NCI-H2171 treated with DMSO at 0.1 percent for 48 hours (cell line): ENCODE data around the gene CTXN1.
"Not testable (repeated sequence)": the region's sequence is repeated elsewhere in the genome, so short reads cannot be mapped to it uniquely, and the experiment has no call there.

ENCODE experiments used
- DNase-seq: peaks from one replicate; lab custom pipeline; 2025; lab: John Stamatoyannopoulos, UW

The CTXN1 gene

DNA sequence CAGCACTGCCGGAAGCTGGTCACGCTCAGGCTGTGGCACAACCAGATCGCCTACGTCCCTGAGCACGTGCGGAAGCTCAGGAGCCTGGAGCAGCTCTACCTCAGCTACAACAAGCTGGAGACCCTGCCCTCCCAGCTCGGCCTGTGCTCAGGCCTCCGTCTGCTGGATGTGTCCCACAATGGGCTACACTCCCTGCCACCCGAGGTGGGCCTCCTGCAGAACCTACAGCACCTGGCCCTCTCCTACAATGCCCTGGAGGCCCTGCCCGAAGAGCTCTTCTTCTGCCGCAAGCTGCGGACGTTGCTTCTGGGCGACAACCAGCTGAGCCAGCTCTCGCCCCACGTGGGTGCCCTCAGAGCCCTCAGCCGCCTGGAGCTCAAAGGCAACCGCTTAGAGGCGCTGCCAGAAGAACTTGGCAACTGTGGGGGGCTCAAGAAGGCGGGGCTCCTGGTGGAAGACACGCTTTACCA, 25.5 kb downstream of the CTXN1 start:
- DNase-seq = no peak

DNA sequence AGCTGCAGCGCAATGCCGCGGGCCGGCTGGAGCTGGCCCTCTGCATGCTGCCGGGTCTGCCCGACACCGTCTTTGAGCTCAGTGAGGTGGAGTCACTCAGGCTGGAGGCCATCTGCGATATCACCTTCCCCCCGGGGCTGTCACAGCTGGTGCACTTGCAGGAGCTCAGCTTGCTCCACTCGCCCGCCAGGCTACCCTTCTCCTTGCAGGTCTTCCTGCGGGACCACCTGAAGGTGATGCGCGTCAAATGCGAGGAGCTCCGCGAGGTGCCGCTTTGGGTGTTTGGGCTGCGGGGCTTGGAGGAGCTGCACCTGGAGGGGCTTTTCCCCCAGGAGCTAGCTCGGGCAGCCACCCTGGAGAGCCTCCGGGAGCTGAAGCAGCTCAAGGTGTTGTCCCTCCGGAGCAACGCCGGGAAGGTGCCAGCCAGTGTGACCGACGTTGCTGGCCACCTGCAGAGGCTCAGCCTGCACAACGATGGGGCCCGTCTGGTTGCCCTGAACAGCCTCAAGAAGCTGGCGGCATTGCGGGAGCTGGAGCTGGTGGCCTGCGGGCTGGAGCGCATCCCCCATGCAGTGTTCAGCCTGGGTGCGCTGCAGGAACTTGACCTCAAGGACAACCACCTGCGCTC, 26.1 kb downstream of the CTXN1 start:
- no peak for DNase-seq

DNA sequence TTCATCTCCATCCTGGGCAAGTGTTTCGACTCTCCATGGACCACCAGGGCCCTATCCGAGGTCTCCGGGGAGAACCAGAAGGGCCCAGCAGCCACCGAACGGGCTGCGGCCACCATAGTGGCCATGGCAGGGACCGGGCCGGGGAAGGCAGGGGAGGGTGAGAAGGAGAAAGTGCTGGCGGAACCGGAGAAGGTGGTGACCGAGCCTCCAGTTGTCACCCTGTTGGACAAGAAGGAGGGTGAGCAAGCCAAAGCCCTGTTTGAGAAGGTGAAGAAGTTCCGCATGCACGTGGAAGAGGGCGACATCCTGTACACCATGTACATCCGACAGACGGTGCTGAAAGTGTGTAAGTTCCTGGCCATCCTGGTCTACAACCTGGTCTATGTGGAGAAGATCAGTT, 27.0 kb downstream of the CTXN1 start:
- no peak for DNase-seq

DNA sequence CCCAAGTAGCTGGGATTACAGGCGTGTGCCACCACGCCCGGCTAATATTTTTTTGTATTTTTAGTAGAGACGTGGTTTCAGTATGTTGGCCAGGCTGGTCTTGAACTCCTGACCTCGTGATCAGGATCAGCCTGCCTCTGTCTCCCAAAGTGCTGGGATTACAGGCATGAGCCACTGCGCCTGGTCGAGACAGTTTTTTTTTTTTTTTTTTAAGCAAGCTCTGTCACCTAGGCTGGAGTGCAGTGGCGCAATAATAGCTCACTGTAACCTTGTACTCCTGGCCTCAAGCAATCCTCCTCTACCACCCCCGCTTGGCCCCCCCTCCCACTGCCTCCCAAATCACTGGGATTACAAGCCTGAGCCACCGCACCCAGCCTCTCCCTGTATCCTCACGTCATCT, 28.6 kb downstream of the CTXN1 start:
- no peak for DNase-seq

DNA sequence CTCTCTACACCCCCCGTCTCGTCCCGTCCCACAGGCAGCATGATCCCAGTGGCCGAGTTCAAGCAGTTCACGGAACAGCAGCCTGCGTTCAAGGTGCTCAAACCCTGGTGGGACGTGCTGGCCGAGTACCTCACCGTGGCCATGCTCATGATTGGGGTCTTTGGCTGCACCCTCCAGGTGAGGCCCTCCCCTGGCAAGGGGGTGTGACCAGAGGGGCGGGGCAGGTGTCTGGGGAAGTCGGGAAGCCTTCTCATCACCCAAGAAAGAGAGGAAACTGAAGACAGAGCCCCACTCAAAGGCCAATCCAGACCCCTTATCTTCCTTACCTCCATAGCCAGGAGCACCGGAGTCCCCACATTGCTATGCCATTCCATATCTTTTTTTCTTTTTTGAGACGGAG, 30.4 kb downstream of the CTXN1 start:
- no peak for DNase-seq

DNA sequence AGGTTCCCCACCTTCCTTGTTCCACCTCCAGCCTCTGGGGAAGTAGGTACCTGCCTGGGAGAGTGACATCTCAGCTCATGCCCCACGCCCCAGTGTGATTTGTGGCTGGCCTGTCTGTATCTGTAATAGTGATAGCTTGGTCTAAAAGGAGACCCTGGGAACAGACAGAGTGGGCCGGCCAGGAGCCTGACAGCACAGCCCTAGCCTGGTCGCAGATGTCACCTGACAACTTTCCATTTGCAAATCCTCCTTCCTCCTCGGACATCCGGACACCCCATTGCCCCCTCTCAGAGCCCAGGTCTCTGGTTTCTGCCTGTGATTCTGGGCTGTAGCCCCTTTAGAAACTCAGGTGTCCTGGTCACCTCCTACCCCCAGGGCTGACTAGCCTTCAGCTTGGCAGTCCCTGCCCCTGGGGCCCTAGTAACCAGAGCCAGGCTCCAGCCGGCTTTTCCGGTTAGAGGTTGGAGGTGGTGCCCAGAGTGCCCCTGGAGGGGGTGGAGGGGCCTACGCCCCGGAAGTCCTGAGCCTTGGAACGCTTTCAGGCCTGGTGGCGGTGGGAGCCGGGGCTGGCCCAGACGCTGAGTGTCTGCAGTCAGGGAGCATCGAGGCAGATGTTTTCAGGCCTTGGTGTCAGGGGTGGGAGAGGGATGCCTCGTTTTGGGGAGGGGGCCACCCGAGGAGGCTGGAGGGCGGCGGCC, 31.2 kb downstream of the CTXN1 start:
- DNase-seq = no peak

DNA sequence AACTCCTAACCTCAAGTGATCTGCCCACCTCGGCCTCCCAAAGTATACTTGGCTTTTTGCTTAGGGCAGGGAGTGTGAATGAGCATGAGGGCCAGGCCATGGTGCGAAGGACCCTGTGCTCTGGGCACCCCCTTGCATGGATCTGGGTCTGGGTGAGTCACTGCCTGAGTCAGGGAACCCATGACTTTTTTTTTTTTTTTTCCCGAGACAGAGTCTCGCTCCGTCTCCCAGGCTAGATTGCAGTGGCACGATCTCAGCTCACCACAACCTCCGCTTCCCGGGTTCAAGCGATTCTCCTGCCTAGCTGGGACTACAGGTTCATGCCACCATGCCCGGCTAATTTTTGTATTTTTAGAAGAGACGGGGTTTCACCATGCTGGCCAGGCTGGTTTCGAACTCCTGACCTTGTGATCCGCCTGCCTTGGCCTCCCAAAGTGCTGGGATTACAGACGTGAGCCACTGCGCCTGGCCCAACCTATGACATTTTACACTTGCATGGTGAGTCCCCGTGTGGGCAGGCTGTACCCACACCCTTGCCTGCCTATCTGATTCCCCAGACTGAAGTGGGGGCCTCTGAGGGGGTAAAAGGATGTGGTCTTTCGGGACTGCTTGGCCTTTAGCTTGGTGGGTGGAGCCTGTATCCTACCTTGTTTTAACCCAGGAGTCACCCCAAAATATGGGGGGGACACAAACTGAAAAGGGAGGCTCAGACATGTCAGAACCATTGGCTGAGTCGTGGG, 32.4 kb downstream of the CTXN1 start:
- not testable (repeated sequence) for DNase-seq

DNA sequence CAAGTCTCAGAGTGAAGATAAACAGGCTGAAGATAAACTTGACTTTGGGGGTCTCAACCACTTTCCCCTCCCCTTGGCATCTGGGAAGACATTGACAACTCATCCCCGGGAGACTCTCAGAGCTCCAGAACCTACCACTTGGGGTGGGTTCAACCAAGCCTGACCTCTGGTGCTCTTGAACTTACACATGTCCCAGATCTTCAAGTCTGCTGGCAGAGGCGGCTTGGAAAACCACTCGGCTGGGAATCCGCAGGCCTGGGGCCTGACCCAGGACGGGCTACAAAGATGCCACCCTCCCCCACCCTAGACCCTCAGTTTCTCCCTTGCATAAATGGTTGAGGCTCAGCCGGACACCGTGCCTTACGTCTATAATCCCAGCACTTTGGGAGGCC, 37.1 kb downstream of the CTXN1 start:
- DNase-seq = no peak

DNA sequence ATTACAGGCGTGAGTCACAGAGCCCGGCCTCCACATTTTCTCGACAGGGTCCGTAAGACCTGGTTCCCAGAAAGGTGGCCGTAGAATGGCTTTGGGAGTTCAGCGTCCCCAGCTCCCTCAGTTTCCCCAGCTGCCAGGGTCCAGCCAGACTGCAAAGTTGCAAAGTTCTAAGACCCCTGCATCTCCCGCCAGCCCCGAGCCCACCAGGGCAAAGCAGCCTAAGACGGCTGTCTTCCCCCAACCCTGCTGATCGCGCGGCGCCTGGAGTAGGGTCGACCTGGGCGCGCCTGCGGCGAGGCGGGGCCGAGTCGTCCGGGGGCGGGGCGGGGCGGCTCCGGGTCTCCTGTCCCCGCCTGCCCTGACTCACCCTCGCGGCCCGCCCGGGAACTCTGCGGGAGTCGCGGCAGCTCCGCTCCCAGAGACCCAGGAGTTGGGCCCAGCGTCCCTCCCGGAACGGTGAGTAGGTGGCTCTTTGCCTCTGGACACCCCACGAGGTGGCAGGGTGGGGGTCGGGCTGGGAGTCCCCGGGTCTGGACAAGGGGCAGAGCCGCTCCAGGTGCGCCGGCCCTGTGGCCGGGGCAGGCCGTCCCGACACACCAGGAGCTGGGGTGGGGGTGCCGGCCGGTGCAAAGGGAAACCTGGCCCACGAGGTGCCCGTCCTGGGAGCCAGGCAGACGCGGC, 37.6 kb downstream of the CTXN1 start, which contains the start of gene LRRC8E:
Gene LRRC8E, plus strand, starts transcription at position 366 of the 681 bp plus-strand sequence. CDS start 7,094 bp downstream, outside the sequence.
- no peak for DNase-seq

DNA sequence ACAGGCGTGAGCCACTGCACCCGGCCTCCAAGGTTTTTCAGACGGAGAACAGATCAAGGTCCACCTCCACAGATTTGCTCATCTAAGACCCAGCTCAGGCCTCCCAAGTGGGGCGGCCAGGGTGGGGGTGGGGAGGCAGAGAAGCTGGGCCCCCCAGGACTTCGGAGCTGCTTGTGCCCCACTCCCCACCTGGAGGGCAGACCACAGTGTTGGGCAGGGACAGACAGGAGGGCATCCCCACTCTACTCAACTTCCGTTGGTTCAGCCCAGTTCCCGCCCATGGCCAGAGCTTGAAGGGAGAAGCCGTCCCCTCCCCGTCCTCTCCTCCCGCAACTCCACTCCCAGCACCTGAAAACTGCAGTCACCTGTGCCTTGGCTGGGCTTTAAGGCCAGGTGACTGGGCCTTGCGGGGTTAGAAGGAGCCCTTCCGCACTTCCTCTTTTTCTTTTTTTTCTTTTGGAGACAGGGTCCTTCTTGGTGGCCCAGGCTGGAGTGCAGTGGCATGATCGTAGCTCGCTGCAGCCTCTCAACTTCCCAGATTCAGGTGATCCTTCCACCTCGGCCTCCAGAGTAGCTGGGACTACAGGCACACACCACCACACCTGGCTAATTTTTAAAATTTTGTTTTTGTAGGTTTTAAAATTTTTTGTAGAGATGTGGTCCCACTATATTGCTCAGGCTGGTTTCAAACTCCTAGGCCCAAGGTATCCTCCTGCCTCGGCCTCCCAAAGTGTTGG, 38.4 kb downstream of the CTXN1 start:
- DNase-seq = no peak

DNA sequence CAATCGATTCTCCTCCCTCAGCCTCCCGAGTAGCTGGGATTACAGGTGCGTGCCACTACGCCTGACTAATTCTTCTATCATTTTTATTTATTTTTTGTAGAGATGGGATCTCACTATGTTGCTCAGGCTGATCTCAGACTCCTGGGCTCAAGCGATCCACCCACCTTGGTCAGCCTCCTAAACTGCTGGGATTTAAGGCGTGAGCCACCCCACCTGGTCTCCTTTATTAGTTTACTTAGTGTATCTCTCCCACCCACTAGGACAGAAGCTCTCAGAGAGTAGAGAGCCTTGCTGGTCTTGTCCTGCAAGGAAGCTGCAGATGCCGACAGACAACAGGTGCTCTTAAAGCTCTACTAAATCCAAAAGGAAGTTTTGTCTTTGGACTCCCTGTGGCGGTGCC, 40.1 kb downstream of the CTXN1 start:
- no peak for DNase-seq

DNA sequence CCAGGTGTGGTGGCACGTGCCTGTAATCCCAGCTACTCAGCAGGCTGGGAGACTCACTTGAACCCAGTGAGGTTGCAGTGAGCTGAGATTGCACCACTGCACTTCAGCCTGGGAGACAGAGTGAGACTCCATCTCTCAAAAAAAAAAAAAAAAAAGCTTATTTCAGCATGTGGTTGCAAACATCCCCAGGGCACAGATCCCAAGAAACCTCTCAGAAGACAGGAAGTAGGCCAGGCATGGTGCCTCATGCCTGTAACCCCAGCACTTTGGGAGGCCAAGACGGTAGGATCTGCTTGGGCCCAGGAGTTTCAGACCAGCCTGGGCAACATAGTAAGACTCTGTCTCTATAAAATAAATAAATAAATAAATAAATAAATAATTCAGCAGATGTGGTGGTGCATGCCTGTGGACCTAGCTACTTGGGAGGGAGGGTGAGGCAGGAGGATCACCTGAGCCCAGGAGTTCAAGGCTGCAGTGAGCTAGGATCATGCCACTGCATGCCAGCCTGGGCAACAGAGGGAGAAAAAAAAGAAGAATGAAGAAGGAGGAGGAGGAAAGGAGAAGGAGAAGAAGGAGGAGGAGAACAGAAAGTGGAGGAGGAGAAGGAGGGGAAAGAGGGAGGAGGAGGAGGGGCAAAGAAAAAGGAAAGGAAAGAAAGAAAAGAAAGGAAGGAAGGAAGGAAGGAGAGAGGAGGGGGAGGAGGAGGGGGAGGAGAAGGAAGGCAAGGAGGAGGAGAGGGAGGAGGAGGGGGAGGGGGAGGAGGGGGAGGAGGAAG, 42.0 kb downstream of the CTXN1 start:
- no peak for DNase-seq

DNA sequence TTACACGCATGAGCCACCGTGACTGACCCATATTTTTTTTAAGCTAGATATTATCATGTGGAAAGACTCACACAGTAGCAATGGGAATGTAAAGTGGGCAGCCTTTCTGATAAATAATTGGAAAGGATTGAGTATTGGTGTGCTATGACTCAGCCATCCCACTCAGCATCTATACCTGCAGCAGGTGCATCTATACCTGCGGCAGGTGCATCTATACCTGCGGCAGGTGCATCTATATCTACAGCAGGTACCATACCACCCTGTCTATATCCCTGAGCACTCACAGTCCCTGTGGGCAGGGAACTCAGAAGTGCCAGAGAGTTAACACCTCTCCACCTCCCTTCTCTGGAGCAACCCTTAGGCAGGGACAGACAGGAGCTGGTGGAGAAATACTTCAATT, 42.8 kb downstream of the CTXN1 start:
- no peak for DNase-seq

DNA sequence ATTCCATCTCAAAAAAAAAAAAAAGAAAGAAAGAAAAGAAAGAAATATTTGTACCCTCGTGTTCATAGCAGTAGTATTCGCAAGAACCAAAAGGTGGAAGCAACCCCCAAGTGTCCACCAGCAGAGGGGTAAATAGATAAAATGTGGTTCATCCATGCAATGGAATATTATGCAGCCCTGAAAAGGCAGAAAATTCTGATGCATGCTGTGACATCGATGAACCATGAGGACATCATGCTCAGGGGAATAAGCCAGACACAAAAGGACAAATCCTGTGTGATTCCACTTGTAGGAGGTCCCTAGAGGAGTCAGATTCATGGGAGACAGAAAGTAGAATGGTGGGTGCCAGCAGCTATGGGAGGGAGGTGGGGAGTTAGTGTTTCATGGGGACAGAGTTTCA, 44.0 kb downstream of the CTXN1 start:
- no peak for DNase-seq

DNA sequence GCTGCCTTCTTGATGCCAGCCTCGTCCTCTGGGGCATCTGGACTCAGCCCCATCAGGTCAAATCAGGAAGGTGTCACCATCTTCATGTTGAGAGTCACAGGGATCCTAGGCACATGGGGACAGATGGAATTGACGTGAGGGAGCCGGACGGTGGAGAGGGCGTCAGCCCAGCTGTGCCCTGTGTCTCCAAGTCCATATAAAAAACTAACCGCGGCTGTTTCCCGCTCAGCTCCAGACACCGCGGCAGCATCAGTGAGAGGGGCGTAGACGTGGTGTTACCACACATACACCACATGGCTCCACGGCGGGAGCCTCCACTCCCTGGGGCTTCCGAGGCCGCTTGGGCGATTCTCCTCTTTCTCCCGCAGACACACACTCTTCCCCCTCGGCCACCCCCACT, 46.1 kb downstream of the CTXN1 start:
- DNase-seq = peak; percentile 75

DNA sequence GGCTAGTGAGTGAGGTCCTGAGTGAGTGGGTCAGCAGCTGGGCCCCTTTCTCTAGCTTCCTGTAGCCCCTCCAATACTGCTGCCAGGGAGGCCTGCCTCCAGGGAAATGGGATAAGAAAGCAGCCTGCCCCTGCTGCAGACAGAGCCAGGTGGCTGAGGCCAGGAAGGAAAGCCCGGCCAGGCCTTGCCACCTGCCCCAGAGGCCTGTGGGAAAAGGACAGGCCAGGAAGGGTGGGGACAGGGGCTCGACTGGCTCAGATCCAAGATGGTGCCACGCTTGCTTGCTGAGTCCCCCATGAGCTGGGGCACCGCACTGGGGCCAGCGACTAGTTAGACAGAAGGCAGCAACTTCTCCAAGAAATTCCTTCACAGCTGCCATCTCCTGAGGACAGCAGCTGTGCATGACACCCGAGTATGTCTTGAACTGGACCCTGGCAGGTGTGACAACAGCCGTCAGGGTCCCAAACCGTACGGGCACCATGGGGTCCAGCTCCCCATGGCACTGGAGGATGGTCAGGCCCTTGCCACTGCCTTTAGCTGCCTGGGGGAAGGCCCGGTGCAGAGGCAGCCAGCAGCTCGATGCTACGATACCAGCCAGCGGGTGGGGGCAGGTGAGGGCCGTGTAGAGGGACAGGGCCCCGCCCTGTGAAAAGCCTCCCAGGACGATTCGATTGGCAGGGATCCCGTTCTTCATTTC, 46.7 kb downstream of the CTXN1 start:
- DNase-seq = no peak

DNA sequence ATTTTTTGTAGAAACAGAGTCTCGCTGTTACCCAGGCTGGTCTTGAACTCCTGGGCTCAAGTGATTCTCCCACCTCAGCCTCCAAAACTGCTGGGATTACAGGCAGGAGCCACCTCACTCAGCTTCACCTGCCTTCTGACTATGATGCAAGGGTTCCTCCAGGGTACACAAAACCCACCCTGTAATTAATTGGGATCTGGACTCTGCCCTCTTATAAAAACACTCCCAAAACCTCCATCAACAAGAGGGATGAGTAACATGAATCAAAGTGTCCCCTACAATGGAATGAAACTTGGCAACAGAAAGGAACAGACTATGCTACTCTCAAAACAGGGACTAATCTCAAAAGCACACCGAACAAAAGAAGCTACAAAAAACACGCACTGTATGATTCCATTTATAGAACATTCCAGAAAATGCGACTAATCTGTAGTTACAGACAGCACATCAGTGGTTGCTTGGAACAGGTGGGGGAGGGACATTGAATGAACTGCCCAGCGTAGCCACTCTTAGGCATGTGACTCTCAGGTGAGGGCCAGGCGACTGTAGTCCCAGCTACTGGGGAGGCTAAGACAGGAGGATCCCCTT, 48.6 kb downstream of the CTXN1 start:
- no peak for DNase-seq

DNA sequence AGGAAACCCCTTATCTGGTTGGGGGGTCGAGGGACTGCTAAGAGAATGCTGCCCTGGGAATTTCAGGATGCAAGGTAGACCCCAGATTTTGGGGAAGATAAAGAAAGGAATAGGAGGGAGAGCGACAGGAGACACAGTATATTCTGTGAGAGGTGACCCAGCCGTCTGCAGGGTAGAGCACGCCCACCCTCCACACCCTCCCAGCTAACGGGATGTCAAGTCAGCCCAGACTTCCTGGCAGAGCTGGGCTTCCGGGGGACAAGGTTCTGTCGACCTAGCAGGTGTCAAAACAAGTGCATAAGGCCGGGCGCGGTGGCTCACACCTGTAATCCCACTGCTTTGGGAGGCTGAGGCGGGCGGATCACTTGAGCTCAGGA, 51.0 kb downstream of the CTXN1 start:
- DNase-seq = no peak
